Stromal cell of bone marrow (primary cell): ENCODE data around the gene C14orf132.
"Not testable (repeated sequence)": the region's sequence is repeated elsewhere in the genome, so short reads cannot be mapped to it uniquely, and the experiment has no call there.

Source experiments
- DNase-seq: peaks from one replicate; pipeline ENCODE4 v3.0.0-alpha.2; 2012; ENCODE audit warnings: low read depth

C14orf132 gene

GRCh38 chr14:96038920-96039632, at the start of gene C14orf132:
Gene C14orf132, plus strand, starts transcription at chr14:96039362. Its CDS starts 139 bp downstream, at chr14:96039501.
- DNase-seq: no peak

- DNase-seq: peak; percentile 26
These were observed 45.2 kb upstream of the C14orf132 start for GRCh38 chr14:95993768-95994592.

- DNase-seq: no peak
These were observed 44.6 kb upstream of the C14orf132 start for GRCh38 chr14:95994593-95994928.

- peak; percentile 18 for DNase-seq
These were observed 40.5 kb upstream of the C14orf132 start for GRCh38 chr14:95998656-95999055.

- peak; percentile 10 for DNase-seq
These were observed 37.2 kb upstream of the C14orf132 start for GRCh38 chr14:96001866-96002497.

- DNase-seq: no peak
These were observed 36.7 kb upstream of the C14orf132 start for GRCh38 chr14:96002498-96002884.

GRCh38 chr14:96011131-96011530, 28.0 kb upstream of the C14orf132 start:
- no peak for DNase-seq

GRCh38 chr14:96011607-96012006, 27.6 kb upstream of the C14orf132 start:
- DNase-seq: no peak

GRCh38 chr14:96012757-96013156, 26.4 kb upstream of the C14orf132 start:
- DNase-seq: not testable (repeated sequence)

GRCh38 chr14:96014176-96014575, 25.0 kb upstream of the C14orf132 start:
- no peak for DNase-seq

- no peak for DNase-seq
These were observed 22.5 kb upstream of the C14orf132 start for GRCh38 chr14:96016501-96017160.

GRCh38 chr14:96017882-96018281, 21.3 kb upstream of the C14orf132 start:
- DNase-seq: no peak

- DNase-seq: no peak
These were observed 11.5 kb upstream of the C14orf132 start for GRCh38 chr14:96027431-96028355.

GRCh38 chr14:96029089-96029645, 10.0 kb upstream of the C14orf132 start:
- DNase-seq: no peak

GRCh38 chr14:96030108-96030760, 8.9 kb upstream of the C14orf132 start:
- no peak for DNase-seq

- no peak for DNase-seq
These were observed 7.5 kb upstream of the C14orf132 start for GRCh38 chr14:96031691-96032090.

- no peak for DNase-seq
These were observed 3.7 kb upstream of the C14orf132 start for GRCh38 chr14:96035456-96035855.

GRCh38 chr14:96037891-96038557, 1.1 kb upstream of the C14orf132 start:
- DNase-seq: no peak

GRCh38 chr14:96038558-96038919, 623 bp upstream of the C14orf132 start:
- no peak for DNase-seq
